Naive thymus-derived CD4-positive, alpha-beta T cell (primary cell): ENCODE results near the gene LOXHD1. TPM values are rescaled to one million over a fixed set of nuclear protein-coding genes. Genes with fewer than 3 reads are reported as not detected.

ENCODE experiments used
- ATAC-seq: fragments of 150-1000 bp; cut with Tn5 transposase; 2 replicates; pipeline ENCODE4 v1.10.0; 2021; ENCODE audit warnings: mild to moderate bottlenecking, moderate library complexity
- CTCF ChIA-PET: fragments of 350-600 bp; sonication (Branson Sonifier 250); formaldehyde crosslinking; loops from one replicate; lab custom pipeline; 2021; ENCODE audit warnings: antibody characterized with exemption; lab: Charles Lee
- POLR2A ChIA-PET: fragments of 350-600 bp; sonication (Branson Sonifier 250); formaldehyde crosslinking; loops from one replicate; lab custom pipeline; 2021; ENCODE audit warnings: antibody characterized with exemption, inconsistent platforms; lab: Charles Lee
- DNase-seq, 9 donors: peaks; one replicate each; pipeline versions ENCODE4 v3.0.0 to v3.0.0-alpha.2; 2020 to 2022; ENCODE audit warnings: mixed read lengths in 1 of 9
- H3K27ac ChIP-seq: one replicate; pipeline ENCODE4 v1.7.0; 2013; ENCODE audit warnings: mild to moderate bottlenecking, low read depth, low read length, moderate library complexity
- H3K27me3 ChIP-seq, 2 donors: one replicate each; pipeline ENCODE4 v1.7.0; 2013; ENCODE audit warnings: low read length in 2 of 2, mild to moderate bottlenecking in 2 of 2, moderate library complexity in 2 of 2; ENCODE audit not compliant: control insufficient read depth in 2 of 2, insufficient read depth in 2 of 2
- H3K36me3 ChIP-seq, 3 experiments: 1 replicate in 2 of 3; 2 replicates in 1 of 3; pipeline ENCODE4 v1.7.0; 2013; ENCODE audit warnings: low read length in 3 of 3, mild to moderate bottlenecking in 3 of 3, moderate library complexity in 1 of 3; ENCODE audit not compliant: insufficient read depth in 3 of 3, control insufficient read depth in 2 of 3
- H3K4me1 ChIP-seq, 2 donors: one replicate each; pipeline ENCODE4 v1.7.0; 2013; ENCODE audit warnings: low read length in 2 of 2, mild to moderate bottlenecking in 2 of 2, moderate library complexity in 1 of 2; ENCODE audit not compliant: control insufficient read depth in 2 of 2, insufficient read depth in 2 of 2
- H3K4me3 ChIP-seq: 2 replicates; pipeline ENCODE4 v1.7.0; 2013; ENCODE audit warnings: mild to moderate bottlenecking, low read length
- H3K9me3 ChIP-seq, 3 experiments: 1 replicate in 2 of 3; 2 replicates in 1 of 3; pipeline ENCODE4 v1.7.0; 2013; ENCODE audit warnings: low read length in 3 of 3; ENCODE audit not compliant: control insufficient read depth in 2 of 3
- H3K27ac Mint-ChIP-seq, 9 donors: one replicate each; pipeline ENCODE4 v1.8.0; 2020 to 2022; ENCODE audit warnings: mixed read lengths in 9 of 9, mild to moderate bottlenecking in 8 of 9, moderate library complexity in 5 of 9, inconsistent platforms in 2 of 9
- H3K27me3 Mint-ChIP-seq, 5 donors: one replicate each; pipeline ENCODE4 v1.8.0; 2021 to 2022; ENCODE audit warnings: mixed read lengths in 5 of 5, mild to moderate bottlenecking in 1 of 5
- H3K36me3 Mint-ChIP-seq, 5 donors: one replicate each; pipeline ENCODE4 v1.8.0; 2020 to 2022; ENCODE audit warnings: mixed read lengths in 5 of 5, mild to moderate bottlenecking in 3 of 5, inconsistent platforms in 1 of 5
- H3K4me1 Mint-ChIP-seq, 7 donors: one replicate each; pipeline ENCODE4 v1.8.0; 2020 to 2022; ENCODE audit warnings: mixed read lengths in 7 of 7, mild to moderate bottlenecking in 3 of 7, inconsistent platforms in 1 of 7
- H3K4me3 Mint-ChIP-seq, 10 donors: one replicate each; pipeline ENCODE4 v1.8.0; 2020 to 2022; ENCODE audit warnings: mild to moderate bottlenecking in 10 of 10, mixed read lengths in 10 of 10, moderate library complexity in 6 of 10, inconsistent platforms in 2 of 10
- H3K9me3 Mint-ChIP-seq, 11 donors: one replicate each; pipeline ENCODE4 v1.8.0; 2020 to 2022; ENCODE audit warnings: mixed read lengths in 11 of 11, mild to moderate bottlenecking in 4 of 11, inconsistent platforms in 1 of 11, moderate library complexity in 1 of 11
- intact Hi-C, 2 donors: fragments of 100-400 bp; cut with micrococcal nuclease; formaldehyde crosslinking; loops; one replicate each; pipeline ENCODE4 v1.15.1; 2023
- polyA plus RNA-seq, 2 donors: library from polyadenylated mRNA; unstranded; fragments of 300-500 nt; fragmentation: Illumina TruSeq; gene quantifications; one replicate each; pipeline ENCODE4 v1.2.3, GENCODE V29; 2021
- total RNA-seq, 6 experiments: library from RNA in 5 of 6; stranded (reverse) in 5 of 6; gene quantifications; 1 replicate in 5 of 6; 2 replicates in 1 of 6; pipeline ENCODE4 v1.2.3 and lab custom pipeline; 2021 to 2026

LOXHD1 gene
- total and polyA plus RNA-seq, 7 experiments from 2014 or later, result 0.08 to 1.2 (median 0.23) TPM; not detected in 3

GRCh38 chr18:46542545-46542944 is 114.5 kb downstream of the LOXHD1 start:
- Histone ChIP-seq H3K4me3 (no peak overlapping the region), H3K9me3 (no peaks in the 10 kb centered on the region), H3K27me3 (no peaks in the 10 kb centered on the region), H3K4me1 (no peaks in the 10 kb centered on the region), H3K27ac (no peak overlapping the region), H3K36me3 (no peaks in the 10 kb centered on the region)
- Mint-ChIP-seq H3K36me3 (peaks cover 0 to 5% (median 0%) of the 10 kb centered on the region in 5 donors), H3K9me3 (peaks cover 0 to 7% (median 3%) of the 10 kb centered on the region in 11 donors), H3K27me3 (peaks cover 1 to 13% (median 6%) of the 10 kb centered on the region in 5 donors), H3K4me1 (peaks cover 0 to 5% (median 4%) of the 10 kb centered on the region in 7 donors), H3K4me3 (no peak overlapping the region), H3K27ac (no peak overlapping the region)
- intact Hi-C loops, result no loop called here
- no peak for ATAC-seq
- CTCF ChIA-PET, result interaction anchor here (0.6 kb wide), 1 partner anchor 16 kb away, joined by 6 read pairs; no protein-coding TSS in a partner anchor
- DNase-seq, result no peak
- POLR2A ChIA-PET, result no interaction called here

GRCh38 chr18:46541626-46542189 is 115.3 kb downstream of the LOXHD1 start:
- no peaks in the 10 kb centered on the region for H3K36me3 ChIP-seq
- H3K36me3 Mint-ChIP-seq, result peaks cover 0 to 5% (median 0%) of the 10 kb centered on the region in 5 donors
- POLR2A ChIA-PET, result no interaction called here
- H3K27me3 Mint-ChIP-seq, result peaks cover 0 to 9% (median 3%) of the 10 kb centered on the region in 5 donors
- H3K9me3 Mint-ChIP-seq, result peaks cover 0 to 7% (median 3%) of the 10 kb centered on the region in 11 donors
- no peak for ATAC-seq
- H3K27ac ChIP-seq, result no peak overlapping the region
- no peak for DNase-seq
- no peaks in the 10 kb centered on the region for H3K27me3 ChIP-seq
- H3K4me1 Mint-ChIP-seq, result peaks cover 0 to 5% (median 4%) of the 10 kb centered on the region in 7 donors
- H3K9me3 ChIP-seq, result no peaks in the 10 kb centered on the region
- CTCF ChIA-PET, result no interaction called here
- H3K4me3 Mint-ChIP-seq, result no peak overlapping the region
- no peak overlapping the region for H3K27ac Mint-ChIP-seq
- H3K4me1 ChIP-seq, result no peaks in the 10 kb centered on the region
- intact Hi-C loops, result no loop called here
- no peak overlapping the region for H3K4me3 ChIP-seq

GRCh38 chr18:46538376-46538775 is 118.6 kb downstream of the LOXHD1 start:
- no peak overlapping the region for H3K4me3 Mint-ChIP-seq
- ChIA-PET POLR2A (no interaction called here), CTCF (no interaction called here)
- ATAC-seq (no peak), DNase-seq (no peak)
- peaks cover 0 to 5% (median 4%) of the 10 kb centered on the region in 7 donors for H3K4me1 Mint-ChIP-seq
- Histone ChIP-seq H3K27ac (no peak overlapping the region), H3K36me3 (no peaks in the 10 kb centered on the region), H3K4me3 (no peak overlapping the region), H3K4me1 (no peaks in the 10 kb centered on the region), H3K9me3 (no peaks in the 10 kb centered on the region), H3K27me3 (no peaks in the 10 kb centered on the region)
- intact Hi-C loops, result no loop called here
- H3K27ac Mint-ChIP-seq, result no peak overlapping the region
- no peaks in the 10 kb centered on the region for H3K36me3 Mint-ChIP-seq
- H3K27me3 Mint-ChIP-seq, result peaks cover 2 to 9% (median 5%) of the 10 kb centered on the region in 5 donors
- peaks cover 0 to 7% (median 0%) of the 10 kb centered on the region in 11 donors for H3K9me3 Mint-ChIP-seq

- no peak overlapping the region for H3K4me3 ChIP-seq
- DNase-seq (no peak), ATAC-seq (no peak)
- no peaks in the 10 kb centered on the region for H3K27me3 ChIP-seq
- Mint-ChIP-seq H3K27ac (no peak overlapping the region), H3K9me3 (peaks cover 0 to 12% (median 0%) of the 10 kb centered on the region in 11 donors), H3K4me1 (peaks cover 0 to under 1% (median 0%) of the 10 kb centered on the region in 7 donors), H3K27me3 (peaks cover 2 to 9% (median 5%) of the 10 kb centered on the region in 5 donors), H3K4me3 (no peak overlapping the region), H3K36me3 (no peaks in the 10 kb centered on the region)
- intact Hi-C loops, result no loop called here
- H3K27ac ChIP-seq, result no peak overlapping the region
- H3K36me3 ChIP-seq, result no peaks in the 10 kb centered on the region
- ChIA-PET CTCF (no interaction called here), POLR2A (no interaction called here)
- H3K9me3 ChIP-seq, result no peaks in the 10 kb centered on the region
- no peaks in the 10 kb centered on the region for H3K4me1 ChIP-seq
Measured at GRCh38 chr18:46536215-46536874, 120.7 kb downstream of the LOXHD1 start.

- H3K9me3 ChIP-seq, result no peaks in the 10 kb centered on the region
- peaks cover 0 to 6% (median 4%) of the 10 kb centered on the region in 5 donors for H3K27me3 Mint-ChIP-seq
- H3K4me1 Mint-ChIP-seq, result no peaks in the 10 kb centered on the region
- no peaks in the 10 kb centered on the region for H3K36me3 Mint-ChIP-seq
- DNase-seq (no peak), ATAC-seq (no peak)
- CTCF ChIA-PET, result no interaction called here
- H3K9me3 Mint-ChIP-seq, result peaks cover 0 to 12% (median 0%) of the 10 kb centered on the region in 11 donors
- no peak overlapping the region for H3K27ac ChIP-seq
- no peaks in the 10 kb centered on the region for H3K27me3 ChIP-seq
- H3K4me3 ChIP-seq, result no peak overlapping the region
- H3K27ac Mint-ChIP-seq, result no peak overlapping the region
- no peaks in the 10 kb centered on the region for H3K4me1 ChIP-seq
- H3K36me3 ChIP-seq, result no peaks in the 10 kb centered on the region
- intact Hi-C loops, result no loop called here
- POLR2A ChIA-PET, result no interaction called here
- no peak overlapping the region for H3K4me3 Mint-ChIP-seq
Measured at GRCh38 chr18:46531482-46531881, 125.5 kb downstream of the LOXHD1 start.

GRCh38 chr18:46528037-46528436 is 129.0 kb downstream of the LOXHD1 start:
- H3K36me3 ChIP-seq, result no peaks in the 10 kb centered on the region
- H3K27ac ChIP-seq, result no peak overlapping the region
- H3K4me1 ChIP-seq, result no peaks in the 10 kb centered on the region
- no peaks in the 10 kb centered on the region for H3K36me3 Mint-ChIP-seq
- intact Hi-C loops, result no loop called here
- no peaks in the 10 kb centered on the region for H3K4me1 Mint-ChIP-seq
- no peak overlapping the region for H3K4me3 Mint-ChIP-seq
- DNase-seq (no peak), ATAC-seq (no peak)
- peaks cover 0 to 5% (median 0%) of the 10 kb centered on the region in 11 donors for H3K9me3 Mint-ChIP-seq
- ChIA-PET POLR2A (no interaction called here), CTCF (no interaction called here)
- H3K27me3 Mint-ChIP-seq, result peaks cover 0 to 11% (median 7%) of the 10 kb centered on the region in 5 donors
- H3K27me3 ChIP-seq, result no peaks in the 10 kb centered on the region
- H3K9me3 ChIP-seq, result no peaks in the 10 kb centered on the region
- no peak overlapping the region for H3K4me3 ChIP-seq
- no peak overlapping the region for H3K27ac Mint-ChIP-seq
